ENCODE results near the gene C19orf25.
"Not testable (repeated sequence)": the region's sequence is repeated elsewhere in the genome, so short reads cannot be mapped to it uniquely, and the experiment has no call there.

The C19orf25 gene

GRCh38 chr19:1505991-1506881, 27.2 kb upstream of the C19orf25 start:
- H3K36me3 ChIP-seq (ENCODE audit: control insufficient read depth in 2 of 2, insufficient read depth in 2 of 2, low read length in 2 of 2): no peaks in the 10 kb centered on the region
- peaks cover 11 to 27% of the 10 kb centered on the region in 2 donors for H3K27me3 ChIP-seq (ENCODE audit: control insufficient read depth in 2 of 2, insufficient read depth in 2 of 2, low read length in 2 of 2)
- H3K4me1 ChIP-seq (ENCODE audit: control insufficient read depth in 2 of 2, insufficient read depth in 2 of 2, low read length in 2 of 2): peaks cover 3 to 4% of the 10 kb centered on the region in 2 donors
- H3K27ac ChIP-seq (ENCODE audit: low read depth in 2 of 2, low read length in 2 of 2): no peak overlapping the region
- no peak overlapping the region for H3K4me3 ChIP-seq (ENCODE audit: low read length in 2 of 2)
- no peak overlapping the region for H3K9ac ChIP-seq (ENCODE audit: low read depth in 1 of 2, low read length in 2 of 2)
- no peaks in the 10 kb centered on the region for H3K9me3 ChIP-seq (ENCODE audit: control insufficient read depth in 2 of 2, low read length in 2 of 2)

DNA sequence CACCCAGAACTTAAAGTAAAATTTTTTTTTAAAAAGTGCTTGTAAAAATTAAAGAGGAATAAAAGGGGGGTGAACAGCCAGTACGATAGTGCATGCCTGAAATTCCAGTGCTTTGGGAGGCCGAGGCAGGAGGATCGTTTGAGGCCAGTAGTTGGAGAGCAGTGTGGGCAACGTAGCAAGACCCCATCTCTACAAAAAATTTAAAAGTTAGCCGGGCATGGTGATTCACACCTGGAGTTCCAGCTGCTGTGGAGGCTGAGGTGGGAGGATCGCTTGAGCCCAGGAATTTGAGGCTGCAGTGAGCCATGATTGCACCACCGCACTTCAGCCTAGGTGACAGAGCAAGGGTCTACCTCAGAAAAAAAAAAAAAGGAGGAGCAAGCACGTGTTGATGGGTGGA, 26.0 kb upstream of the C19orf25 start:
- Histone ChIP-seq H3K9ac (ENCODE audit: low read depth in 1 of 2, low read length in 2 of 2) (no peak overlapping the region), H3K36me3 (ENCODE audit: control insufficient read depth in 2 of 2, insufficient read depth in 2 of 2, low read length in 2 of 2) (no peaks in the 10 kb centered on the region), H3K27me3 (ENCODE audit: control insufficient read depth in 2 of 2, insufficient read depth in 2 of 2, low read length in 2 of 2) (peaks cover 8 to 23% of the 10 kb centered on the region in 2 donors), H3K9me3 (ENCODE audit: control insufficient read depth in 2 of 2, low read length in 2 of 2) (no peaks in the 10 kb centered on the region), H3K4me1 (ENCODE audit: control insufficient read depth in 2 of 2, insufficient read depth in 2 of 2, low read length in 2 of 2) (peaks cover 3 to 4% of the 10 kb centered on the region in 2 donors), H3K4me3 (ENCODE audit: low read length in 2 of 2) (no peak overlapping the region), H3K27ac (ENCODE audit: low read depth in 2 of 2, low read length in 2 of 2) (no peak overlapping the region)

DNA sequence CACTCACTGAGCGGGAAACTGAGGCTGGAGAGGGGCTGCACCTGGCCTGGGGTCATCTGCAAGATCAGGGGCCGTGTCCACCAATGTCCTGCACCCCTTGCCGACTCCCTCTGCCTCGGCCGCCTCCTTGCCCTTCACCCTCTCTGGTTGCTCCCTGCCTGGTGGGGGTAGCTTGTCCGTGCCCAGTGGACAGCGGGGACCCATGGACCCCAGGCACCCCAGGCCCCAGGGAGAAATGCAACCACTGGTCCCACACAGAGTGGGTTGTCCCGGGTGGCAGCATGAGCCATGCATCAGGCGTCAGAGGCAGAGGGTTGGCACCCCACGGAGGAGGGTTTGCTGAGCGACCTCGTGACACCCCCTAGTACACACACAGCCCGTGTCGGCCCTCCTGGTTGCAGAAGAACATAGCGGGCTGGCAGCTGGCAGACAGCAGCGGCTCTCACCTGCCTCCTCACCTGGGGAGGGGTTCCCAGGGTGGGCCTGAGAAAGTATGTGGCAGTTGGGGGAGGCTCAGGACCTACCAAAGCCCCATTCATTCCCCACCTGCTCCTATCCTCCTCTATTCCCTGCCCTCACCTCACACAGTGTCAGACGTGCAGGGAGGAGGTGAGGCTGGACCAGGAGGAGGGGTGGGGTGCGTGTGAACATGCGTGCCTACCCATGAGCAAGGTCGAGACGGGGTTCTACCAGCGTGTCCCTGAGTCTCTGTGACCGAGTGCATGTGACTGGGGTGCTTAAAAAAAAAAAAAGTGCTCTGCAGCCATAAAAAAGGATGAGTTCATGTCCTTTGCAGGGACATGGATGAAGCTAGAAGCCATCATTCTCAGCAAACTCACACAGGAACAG, 25.1 kb upstream of the C19orf25 start:
- Histone ChIP-seq H3K9me3 (ENCODE audit: control insufficient read depth in 2 of 2, low read length in 2 of 2) (no peaks in the 10 kb centered on the region), H3K27me3 (ENCODE audit: control insufficient read depth in 2 of 2, insufficient read depth in 2 of 2, low read length in 2 of 2) (peaks cover 8 to 23% of the 10 kb centered on the region in 2 donors), H3K9ac (ENCODE audit: low read depth in 1 of 2, low read length in 2 of 2) (no peak overlapping the region)

GRCh38 chr19:1503089-1503924, 24.3 kb upstream of the C19orf25 start:
- H3K27me3 ChIP-seq (ENCODE audit: control insufficient read depth in 2 of 2, insufficient read depth in 2 of 2, low read length in 2 of 2): peaks cover 8 to 23% of the 10 kb centered on the region in 2 donors
- H3K9ac ChIP-seq (ENCODE audit: low read depth in 1 of 2, low read length in 2 of 2): no peak overlapping the region
- no peak overlapping the region for H3K4me3 ChIP-seq (ENCODE audit: low read length in 2 of 2)

More for the DNA sequence above, 25.1 kb upstream of the C19orf25 start:
- peaks cover 3 to 4% of the 10 kb centered on the region in 2 donors for H3K4me1 ChIP-seq (ENCODE audit: control insufficient read depth in 2 of 2, insufficient read depth in 2 of 2, low read length in 2 of 2)
- no peak overlapping the region for H3K27ac ChIP-seq (ENCODE audit: low read depth in 2 of 2, low read length in 2 of 2)
- H3K4me3 ChIP-seq (ENCODE audit: low read length in 2 of 2): no peak overlapping the region
- no peaks in the 10 kb centered on the region for H3K36me3 ChIP-seq (ENCODE audit: control insufficient read depth in 2 of 2, insufficient read depth in 2 of 2, low read length in 2 of 2)

DNA sequence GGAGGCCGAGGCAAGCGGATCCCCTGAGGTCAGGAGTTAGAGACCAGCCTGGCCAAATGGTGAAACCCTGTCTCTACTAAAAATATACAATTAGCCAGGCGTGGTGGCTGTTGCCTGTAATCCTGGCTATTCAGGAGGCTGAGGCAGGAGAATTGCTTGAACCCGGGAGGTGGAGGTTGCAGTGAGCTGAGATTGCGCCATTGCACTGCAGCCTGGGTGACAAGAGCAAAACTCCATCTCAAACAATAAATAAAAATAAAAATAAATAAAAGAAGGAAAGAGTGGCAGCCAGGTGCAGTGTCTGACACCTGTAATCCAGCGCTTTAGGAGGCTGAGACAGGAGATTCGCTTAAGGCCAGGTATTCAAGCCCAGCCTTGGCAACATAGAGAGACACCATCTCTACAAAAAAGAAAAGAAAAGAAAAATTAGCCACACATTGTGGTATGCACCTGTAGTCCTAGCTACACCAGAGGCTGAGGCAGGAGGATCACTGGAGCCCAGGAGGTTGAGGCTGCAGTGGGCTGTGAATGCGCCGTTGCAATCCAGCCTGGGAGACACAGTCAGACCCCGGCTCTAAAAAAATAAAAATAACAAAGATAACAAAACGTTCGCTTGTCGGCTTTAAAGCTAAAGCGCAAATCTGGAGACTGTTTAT, 23.5 kb upstream of the C19orf25 start:
- no peaks in the 10 kb centered on the region for H3K36me3 ChIP-seq (ENCODE audit: control insufficient read depth in 2 of 2, insufficient read depth in 2 of 2, low read length in 2 of 2)
- H3K4me1 ChIP-seq (ENCODE audit: control insufficient read depth in 2 of 2, insufficient read depth in 2 of 2, low read length in 2 of 2): peaks cover 3% of the 10 kb centered on the region in 2 donors
- H3K27ac ChIP-seq (ENCODE audit: low read depth in 2 of 2, low read length in 2 of 2): no peak overlapping the region
- no peaks in the 10 kb centered on the region for H3K9me3 ChIP-seq (ENCODE audit: control insufficient read depth in 2 of 2, low read length in 2 of 2)
- no peak overlapping the region for H3K9ac ChIP-seq (ENCODE audit: low read depth in 1 of 2, low read length in 2 of 2)
- H3K27me3 ChIP-seq (ENCODE audit: control insufficient read depth in 2 of 2, insufficient read depth in 2 of 2, low read length in 2 of 2): peaks cover 8 to 28% of the 10 kb centered on the region in 2 donors
- H3K4me3 ChIP-seq (ENCODE audit: low read length in 2 of 2): no peak overlapping the region

More at GRCh38 chr19:1503089-1503924, 24.3 kb upstream of the C19orf25 start:
- peaks cover 3 to 4% of the 10 kb centered on the region in 2 donors for H3K4me1 ChIP-seq (ENCODE audit: control insufficient read depth in 2 of 2, insufficient read depth in 2 of 2, low read length in 2 of 2)
- no peaks in the 10 kb centered on the region for H3K9me3 ChIP-seq (ENCODE audit: control insufficient read depth in 2 of 2, low read length in 2 of 2)
- no peak overlapping the region for H3K27ac ChIP-seq (ENCODE audit: low read depth in 2 of 2, low read length in 2 of 2)
- H3K36me3 ChIP-seq (ENCODE audit: control insufficient read depth in 2 of 2, insufficient read depth in 2 of 2, low read length in 2 of 2): no peaks in the 10 kb centered on the region

- peaks cover 12 to 38% of the 10 kb centered on the region in 2 donors for H3K27me3 ChIP-seq (ENCODE audit: control insufficient read depth in 2 of 2, insufficient read depth in 2 of 2, low read length in 2 of 2)
- no peak overlapping the region for H3K9ac ChIP-seq (ENCODE audit: low read depth in 1 of 2, low read length in 2 of 2)
- H3K4me3 ChIP-seq (ENCODE audit: low read length in 2 of 2): no peak overlapping the region
- no peaks in the 10 kb centered on the region for H3K9me3 ChIP-seq (ENCODE audit: control insufficient read depth in 2 of 2, low read length in 2 of 2)
- H3K36me3 ChIP-seq (ENCODE audit: control insufficient read depth in 2 of 2, insufficient read depth in 2 of 2, low read length in 2 of 2): no peaks in the 10 kb centered on the region
- H3K4me1 ChIP-seq (ENCODE audit: control insufficient read depth in 2 of 2, insufficient read depth in 2 of 2, low read length in 2 of 2): no peaks in the 10 kb centered on the region
- H3K27ac ChIP-seq (ENCODE audit: low read depth in 2 of 2, low read length in 2 of 2): no peak overlapping the region
Observed at GRCh38 chr19:1501200-1501595, 22.2 kb upstream of the C19orf25 start.

GRCh38 chr19:1499231-1499630, 20.2 kb upstream of the C19orf25 start:
- H3K4me3 ChIP-seq (ENCODE audit: low read length in 2 of 2); H3K9ac ChIP-seq (ENCODE audit: low read depth in 1 of 2, low read length in 2 of 2); H3K4me1 ChIP-seq (ENCODE audit: control insufficient read depth in 2 of 2, insufficient read depth in 2 of 2, low read length in 2 of 2); H3K36me3 ChIP-seq (ENCODE audit: control insufficient read depth in 2 of 2, insufficient read depth in 2 of 2, low read length in 2 of 2); H3K27ac ChIP-seq (ENCODE audit: low read depth in 2 of 2, low read length in 2 of 2); H3K9me3 ChIP-seq (ENCODE audit: control insufficient read depth in 2 of 2, low read length in 2 of 2): not testable (repeated sequence)
- H3K27me3 ChIP-seq (ENCODE audit: control insufficient read depth in 2 of 2, insufficient read depth in 2 of 2, low read length in 2 of 2): peaks cover 14 to 32% of the 10 kb centered on the region in 2 donors

DNA sequence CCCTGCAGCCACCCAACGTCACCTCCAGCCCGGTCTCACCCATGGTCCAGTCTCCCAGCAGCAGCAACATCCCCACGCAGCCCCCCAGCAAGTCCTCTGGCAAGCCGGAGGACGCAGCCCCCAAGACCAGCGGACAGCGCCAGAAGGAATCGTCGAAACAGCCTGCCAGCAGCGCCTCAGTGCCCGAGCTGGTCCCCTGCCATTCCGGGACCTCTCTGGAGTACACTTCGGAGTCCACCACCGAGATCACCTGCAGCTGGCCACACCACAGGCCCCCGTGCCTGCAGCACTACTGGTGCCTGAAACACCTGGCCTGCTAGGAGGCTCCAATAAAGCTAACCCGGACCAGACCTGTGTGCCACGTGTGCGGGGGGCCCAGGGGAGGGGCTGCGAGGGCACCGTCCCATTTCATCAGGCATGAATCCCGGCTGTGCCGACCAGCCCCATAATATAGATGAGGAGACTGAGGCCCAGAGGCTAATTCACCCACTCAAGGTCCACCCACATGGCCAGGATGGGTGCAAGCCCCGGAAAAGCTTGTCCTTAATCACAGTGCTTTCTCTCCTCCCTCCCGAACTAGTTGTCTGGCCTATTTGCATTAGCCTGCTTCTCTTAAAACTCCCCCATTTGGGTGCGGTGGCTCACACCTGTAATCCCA, 18.7 kb upstream of the C19orf25 start:
- no peak overlapping the region for H3K27ac ChIP-seq (ENCODE audit: low read depth in 2 of 2, low read length in 2 of 2)
- no peaks in the 10 kb centered on the region for H3K36me3 ChIP-seq (ENCODE audit: control insufficient read depth in 2 of 2, insufficient read depth in 2 of 2, low read length in 2 of 2)
- H3K27me3 ChIP-seq (ENCODE audit: control insufficient read depth in 2 of 2, insufficient read depth in 2 of 2, low read length in 2 of 2): peaks cover 6 to 21% of the 10 kb centered on the region in 2 donors
- H3K4me1 ChIP-seq (ENCODE audit: control insufficient read depth in 2 of 2, insufficient read depth in 2 of 2, low read length in 2 of 2): no peaks in the 10 kb centered on the region
- H3K9me3 ChIP-seq (ENCODE audit: control insufficient read depth in 2 of 2, low read length in 2 of 2): no peaks in the 10 kb centered on the region
- no peak overlapping the region for H3K9ac ChIP-seq (ENCODE audit: low read depth in 1 of 2, low read length in 2 of 2)
- H3K4me3 ChIP-seq (ENCODE audit: low read length in 2 of 2): no peak overlapping the region

Data from mucosa of rectum (tissue), 2 donors.